ENCODE results near the gene MBD5.

Gene MBD5

DNA sequence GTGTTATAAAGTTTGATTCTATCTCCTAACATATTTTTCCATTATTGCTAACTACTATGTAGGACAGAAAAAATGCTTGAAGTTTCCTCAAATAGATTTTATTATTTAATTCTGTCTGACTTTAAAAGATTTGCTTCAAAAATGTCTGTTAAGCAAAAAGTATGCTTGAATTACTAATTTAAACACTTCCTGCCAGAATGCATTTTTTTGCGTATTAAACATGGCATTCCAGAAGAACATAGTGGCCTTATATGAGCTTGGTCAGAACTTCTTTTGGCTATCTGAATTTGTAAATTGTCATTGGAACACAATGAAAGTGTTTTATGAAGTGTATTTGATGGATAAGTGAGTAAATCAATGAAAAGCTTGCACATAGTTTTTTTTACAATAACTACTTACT lies 37.8 kb downstream of the MBD5 start:
- H4K8ac ChIP-seq (ENCODE audit: low read depth, low read length): no peak overlapping the region
- H2AK5ac ChIP-seq (ENCODE audit: low read length): no peak overlapping the region
- no peaks in the 10 kb centered on the region for H3K79me1 ChIP-seq (ENCODE audit: low read length)
- no peaks in the 10 kb centered on the region for H3K27me3 ChIP-seq (ENCODE audit: insufficient read depth, low read length)
- no peak overlapping the region for H3K18ac ChIP-seq (ENCODE audit: low read length)
- H3K4me2 ChIP-seq (ENCODE audit: low read length): no peak overlapping the region
- no peak overlapping the region for H3K9ac ChIP-seq (ENCODE audit: low read length)
- H4K12ac ChIP-seq (ENCODE audit: low read depth, low read length): no peak overlapping the region
- H3K79me2 ChIP-seq (ENCODE audit: control insufficient read depth, insufficient read depth, low read length, poor library complexity): no peaks in the 10 kb centered on the region
- H2AFZ ChIP-seq (ENCODE audit: insufficient read depth, low read length, poor library complexity): no peak overlapping the region
- H2BK12ac ChIP-seq (ENCODE audit: low read length): no peak overlapping the region
- H3K9me3 ChIP-seq (ENCODE audit: insufficient read depth, low read depth, low read length): no peaks in the 10 kb centered on the region
- no peak overlapping the region for H3K27ac ChIP-seq (ENCODE audit: low read depth, low read length)
- no peak overlapping the region for H2BK5ac ChIP-seq (ENCODE audit: low read depth, low read length, poor library complexity)
- no peak overlapping the region for H4K91ac ChIP-seq (ENCODE audit: low read depth, low read length)
- DNase-seq: no peak
- no peak overlapping the region for H3K23ac ChIP-seq (ENCODE audit: low read length)
- no peak overlapping the region for H3K4me3 ChIP-seq (ENCODE audit: low read depth, low read length)
- WGBS (ENCODE audit: extremely low coverage, insufficient coverage, insufficient read length): no CpG with 5 or more reads among the region's 1 CpG
- H3K36me3 ChIP-seq (ENCODE audit: control insufficient read depth in 1 of 2, insufficient read depth in 2 of 2, low read length in 2 of 2): no peaks in the 10 kb centered on the region
- no peak overlapping the region for H3K4ac ChIP-seq (ENCODE audit: low read depth, low read length)
- H2BK120ac ChIP-seq (ENCODE audit: insufficient read depth, low read length, poor library complexity): no peak overlapping the region
- H3K14ac ChIP-seq (ENCODE audit: low read length): no peak overlapping the region
- H3K4me1 ChIP-seq (ENCODE audit: control insufficient read depth in 1 of 2, insufficient read depth in 2 of 2, low read length in 2 of 2): no peaks in the 10 kb centered on the region

DNA sequence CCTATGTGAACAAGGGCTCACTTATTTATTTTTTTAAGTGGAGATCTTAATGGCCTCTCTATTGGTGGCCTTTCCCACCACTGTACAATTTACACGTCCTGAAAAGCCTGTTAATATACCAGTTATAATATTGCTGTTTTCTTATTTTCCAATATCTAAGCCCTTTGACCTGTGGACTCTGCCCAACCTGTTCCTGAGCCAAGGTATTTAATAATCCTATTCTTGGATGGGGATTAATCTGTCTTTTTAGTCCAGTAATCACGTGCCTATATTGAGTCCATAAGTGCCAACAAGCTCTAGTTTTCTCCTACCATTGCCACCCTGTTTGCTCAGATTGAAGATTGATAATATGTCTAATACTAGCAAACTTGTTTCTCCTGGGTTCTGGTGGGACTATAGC lies 42.7 kb downstream of the MBD5 start:
- no peak overlapping the region for H3K9ac ChIP-seq (ENCODE audit: low read length)
- H2AK5ac ChIP-seq (ENCODE audit: low read length): no peak overlapping the region
- no peaks in the 10 kb centered on the region for H3K4me1 ChIP-seq (ENCODE audit: control insufficient read depth in 1 of 2, insufficient read depth in 2 of 2, low read length in 2 of 2)
- no peak overlapping the region for H2BK5ac ChIP-seq (ENCODE audit: low read depth, low read length, poor library complexity)
- H3K79me1 ChIP-seq (ENCODE audit: low read length): no peaks in the 10 kb centered on the region
- H3K4me2 ChIP-seq (ENCODE audit: low read length): no peak overlapping the region
- DNase-seq: no peak
- no peaks in the 10 kb centered on the region for H3K27me3 ChIP-seq (ENCODE audit: insufficient read depth, low read length)
- H3K18ac ChIP-seq (ENCODE audit: low read length): no peak overlapping the region
- no peaks in the 10 kb centered on the region for H3K36me3 ChIP-seq (ENCODE audit: control insufficient read depth in 1 of 2, insufficient read depth in 2 of 2, low read length in 2 of 2)
- WGBS (ENCODE audit: extremely low coverage, insufficient coverage, insufficient read length): no CpG with 5 or more reads among the region's 2 CpGs
- H3K4ac ChIP-seq (ENCODE audit: low read depth, low read length): no peak overlapping the region
- H4K91ac ChIP-seq (ENCODE audit: low read depth, low read length): no peak overlapping the region
- no peak overlapping the region for H2BK12ac ChIP-seq (ENCODE audit: low read length)
- no peak overlapping the region for H4K8ac ChIP-seq (ENCODE audit: low read depth, low read length)
- no peaks in the 10 kb centered on the region for H3K79me2 ChIP-seq (ENCODE audit: control insufficient read depth, insufficient read depth, low read length, poor library complexity)
- H3K23ac ChIP-seq (ENCODE audit: low read length): no peak overlapping the region
- H3K4me3 ChIP-seq (ENCODE audit: low read depth, low read length): no peak overlapping the region
- no peaks in the 10 kb centered on the region for H3K9me3 ChIP-seq (ENCODE audit: insufficient read depth, low read depth, low read length)
- no peak overlapping the region for H2BK120ac ChIP-seq (ENCODE audit: insufficient read depth, low read length, poor library complexity)
- no peak overlapping the region for H3K14ac ChIP-seq (ENCODE audit: low read length)
- no peak overlapping the region for H4K12ac ChIP-seq (ENCODE audit: low read depth, low read length)
- no peak overlapping the region for H3K27ac ChIP-seq (ENCODE audit: low read depth, low read length)
- no peak overlapping the region for H2AFZ ChIP-seq (ENCODE audit: insufficient read depth, low read length, poor library complexity)

DNA sequence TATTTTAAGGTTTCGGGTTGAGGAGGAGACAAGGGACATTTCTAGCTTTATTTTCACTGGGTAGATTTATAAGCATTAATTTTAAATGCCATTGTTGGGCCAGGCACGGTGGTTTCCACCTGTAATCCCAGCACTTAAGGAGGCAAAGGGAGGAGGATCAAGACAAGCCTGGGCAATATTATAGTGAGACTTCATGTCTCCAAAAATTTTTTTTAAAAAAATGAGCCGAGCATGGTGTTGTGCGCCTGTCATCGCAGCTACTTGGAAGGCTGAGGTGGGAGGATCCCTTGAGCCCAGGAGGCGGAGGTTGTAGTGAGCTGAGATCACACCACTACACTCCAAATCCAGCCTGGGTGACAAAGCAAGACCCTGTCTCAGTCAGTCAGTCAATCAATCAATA lies 45.0 kb downstream of the MBD5 start:
- Histone ChIP-seq H3K36me3 (ENCODE audit: control insufficient read depth in 1 of 2, insufficient read depth in 2 of 2, low read length in 2 of 2) (no peaks in the 10 kb centered on the region), H2BK12ac (ENCODE audit: low read length) (no peak overlapping the region), H3K14ac (ENCODE audit: low read length) (no peak overlapping the region), H4K12ac (ENCODE audit: low read depth, low read length) (no peak overlapping the region), H3K23ac (ENCODE audit: low read length) (no peak overlapping the region), H3K4me3 (ENCODE audit: low read depth, low read length) (no peak overlapping the region), H2AFZ (ENCODE audit: insufficient read depth, low read length, poor library complexity) (no peak overlapping the region), H2AK5ac (ENCODE audit: low read length) (no peak overlapping the region), H3K18ac (ENCODE audit: low read length) (no peak overlapping the region), H3K27ac (ENCODE audit: low read depth, low read length) (no peak overlapping the region), H3K4me2 (ENCODE audit: low read length) (no peak overlapping the region), H3K9ac (ENCODE audit: low read length) (no peak overlapping the region), H3K4me1 (ENCODE audit: control insufficient read depth in 1 of 2, insufficient read depth in 2 of 2, low read length in 2 of 2) (no peaks in the 10 kb centered on the region), H3K79me2 (ENCODE audit: control insufficient read depth, insufficient read depth, low read length, poor library complexity) (no peaks in the 10 kb centered on the region), H3K4ac (ENCODE audit: low read depth, low read length) (no peak overlapping the region), H4K91ac (ENCODE audit: low read depth, low read length) (no peak overlapping the region), H3K27me3 (ENCODE audit: insufficient read depth, low read length) (no peaks in the 10 kb centered on the region), H3K79me1 (ENCODE audit: low read length) (no peaks in the 10 kb centered on the region), H2BK120ac (ENCODE audit: insufficient read depth, low read length, poor library complexity) (no peak overlapping the region), H4K8ac (ENCODE audit: low read depth, low read length) (no peak overlapping the region), H2BK5ac (ENCODE audit: low read depth, low read length, poor library complexity) (no peak overlapping the region), H3K9me3 (ENCODE audit: insufficient read depth, low read depth, low read length) (no peaks in the 10 kb centered on the region)
- DNase-seq: no peak
- no CpG with 5 or more reads among the region's 6 CpGs for WGBS (ENCODE audit: extremely low coverage, insufficient coverage, insufficient read length)

DNA sequence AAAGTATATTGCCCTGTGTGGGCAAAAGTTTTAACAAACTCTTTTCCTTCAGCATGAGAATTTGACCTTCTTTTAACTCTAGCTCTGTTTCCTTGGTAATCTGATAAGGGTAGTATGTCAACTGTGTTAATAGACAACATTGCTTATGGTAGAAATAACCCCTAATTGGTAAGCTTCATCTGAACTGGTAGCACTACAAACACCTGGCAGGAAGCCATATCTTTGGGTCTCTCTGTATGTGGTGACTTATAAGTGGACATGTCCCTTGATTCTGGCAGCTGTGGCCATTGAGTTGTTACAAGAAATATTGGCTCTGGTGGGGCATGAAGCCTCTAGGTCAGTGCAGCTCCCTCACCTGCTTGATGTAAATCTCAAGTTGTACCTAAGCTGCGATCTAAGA lies 46.9 kb downstream of the MBD5 start:
- no CpG with 5 or more reads among the region's 1 CpG for WGBS (ENCODE audit: extremely low coverage, insufficient coverage, insufficient read length)

More for the DNA sequence above, 46.9 kb downstream of the MBD5 start:
- Histone ChIP-seq H3K4ac (ENCODE audit: low read depth, low read length) (no peak overlapping the region), H3K4me3 (ENCODE audit: low read depth, low read length) (no peak overlapping the region), H3K18ac (ENCODE audit: low read length) (no peak overlapping the region), H4K91ac (ENCODE audit: low read depth, low read length) (no peak overlapping the region), H4K8ac (ENCODE audit: low read depth, low read length) (no peak overlapping the region), H2AK5ac (ENCODE audit: low read length) (no peak overlapping the region), H3K4me1 (ENCODE audit: control insufficient read depth in 1 of 2, insufficient read depth in 2 of 2, low read length in 2 of 2) (no peaks in the 10 kb centered on the region), H4K12ac (ENCODE audit: low read depth, low read length) (no peak overlapping the region), H3K9ac (ENCODE audit: low read length) (no peak overlapping the region), H2BK5ac (ENCODE audit: low read depth, low read length, poor library complexity) (no peak overlapping the region), H3K79me2 (ENCODE audit: control insufficient read depth, insufficient read depth, low read length, poor library complexity) (no peaks in the 10 kb centered on the region), H3K79me1 (ENCODE audit: low read length) (no peaks in the 10 kb centered on the region), H3K9me3 (ENCODE audit: insufficient read depth, low read depth, low read length) (no peaks in the 10 kb centered on the region), H2BK120ac (ENCODE audit: insufficient read depth, low read length, poor library complexity) (no peak overlapping the region), H3K4me2 (ENCODE audit: low read length) (no peak overlapping the region), H3K23ac (ENCODE audit: low read length) (no peak overlapping the region), H2BK12ac (ENCODE audit: low read length) (no peak overlapping the region), H2AFZ (ENCODE audit: insufficient read depth, low read length, poor library complexity) (no peak overlapping the region), H3K27ac (ENCODE audit: low read depth, low read length) (no peak overlapping the region), H3K27me3 (ENCODE audit: insufficient read depth, low read length) (no peaks in the 10 kb centered on the region), H3K36me3 (ENCODE audit: control insufficient read depth in 1 of 2, insufficient read depth in 2 of 2, low read length in 2 of 2) (no peaks in the 10 kb centered on the region), H3K14ac (ENCODE audit: low read length) (no peak overlapping the region)
- no peak for DNase-seq
